ENCODE data around the gene NDUFB4. TPM values are rescaled to one million over a fixed set of nuclear protein-coding genes. Genes with fewer than 3 reads are reported as not detected.

NDUFB4 gene
- total RNA-seq (2021; ENCODE audit: unreplicated experiment) = 161 TPM
- polyA plus RNA-seq (2012) = 201 and 229 TPM in 2 replicates
- Bru-seq, nascent RNA = percentile 97 among the genes with signal in this experiment
- BruChase-seq, experiment 1, labeled RNA remaining after a 6-hour chase = percentile 95 among the genes with signal in this experiment
- BruChase-seq, experiment 2, labeled RNA remaining after a 2-hour chase = percentile 92 among the genes with signal in this experiment
- long read RNA-seq, transcript NDUFB4-201 (3 exons, 671 nt) = major isoform, 75 of 95 reads
- long read RNA-seq, transcript NDUFB4-206 (2 exons, 425 nt) = minor isoform, 12 of 95 reads
- long read RNA-seq, partial matches to known transcripts = 0 of 95 reads
- long read RNA-seq, other reads (novel, unspliced or antisense) = 7 of 95 reads

DNA sequence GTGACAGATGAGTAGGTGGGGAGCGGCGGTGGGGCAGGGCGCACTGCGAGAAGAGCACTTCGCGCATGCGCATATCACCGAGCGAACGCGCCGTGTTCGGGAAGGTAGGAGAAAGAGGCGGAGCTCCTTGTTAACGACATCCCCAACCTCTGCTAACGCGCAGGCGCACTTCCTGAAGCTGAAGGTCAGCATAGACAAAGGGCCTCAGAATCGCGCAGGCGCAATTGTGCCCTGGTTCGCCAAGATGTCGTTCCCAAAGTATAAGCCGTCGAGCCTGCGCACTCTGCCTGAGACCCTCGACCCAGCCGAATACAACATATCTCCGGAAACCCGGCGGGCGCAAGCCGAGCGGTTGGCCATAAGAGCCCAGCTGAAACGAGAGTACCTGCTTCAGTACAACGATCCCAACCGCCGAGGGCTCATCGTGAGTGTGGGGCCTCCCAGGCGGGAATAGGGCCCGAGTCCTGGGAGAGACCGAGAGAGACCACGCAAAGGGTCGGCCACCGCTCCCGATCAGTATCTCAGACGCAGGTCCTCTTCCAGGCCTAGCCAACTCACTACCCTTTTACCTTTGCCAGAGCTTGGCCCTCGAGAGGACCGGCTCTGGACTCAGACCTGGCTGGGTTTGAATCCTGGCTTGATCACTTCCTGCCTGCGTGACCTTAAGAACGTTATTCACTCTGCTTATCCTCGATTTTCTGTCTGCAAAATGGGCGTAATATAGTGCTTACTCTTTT lies at the start of gene NDUFB4:
Gene NDUFB4, plus strand, starts transcription at position 221 of the 737 bp plus-strand sequence. Its CDS starts 24 bp downstream, at position 245.
- intact Hi-C loops (cut with micrococcal nuclease) = loop anchor here (1.0 kb wide), 1 partner anchor 146 kb away; the partner anchor contains the start of genes GTF2E1 and RABL3

More for the DNA sequence above, at the start of gene NDUFB4:
- Histone ChIP-seq H3K4me2 (ENCODE audit: low read length) (peak within 1 kb of the TSS; percentile 87), H4K20me1 (ENCODE audit: insufficient read depth) (no peaks in the 10 kb centered on the region), H3K9ac (ENCODE audit: low read length) (peak within 1 kb of the TSS; percentile 98), H3K4me3 (replicated peaks in 1 of 2; ENCODE audit: low read depth in 1 of 2, low read length in 2 of 2) (peak within 1 kb of the TSS; percentile 69 to 97), H3K9me3 (ENCODE audit: control insufficient read depth in 1 of 2, insufficient read depth in 1 of 2, low read depth in 1 of 2, low read length in 2 of 2) (no peaks in the 10 kb centered on the region), H2AFZ (ENCODE audit: low read depth, low read length, poor library complexity, severe bottlenecking) (peak within 1 kb of the TSS; percentile 91), H3K9me2 (ENCODE audit: insufficient read depth) (no peaks in the 10 kb centered on the region), H3K36me3 (ENCODE audit: control insufficient read depth in 1 of 2, insufficient read depth in 2 of 2, low read length in 2 of 2) (peaks cover 15 to 17% of the 10 kb centered on the region in 2 experiments; a peak in 3 of 4 replicates), H3K79me2 (ENCODE audit: insufficient read depth, low read length) (peaks cover 48% of the 10 kb centered on the region), H3K4me1 (ENCODE audit: control insufficient read depth in 1 of 2, insufficient read depth in 2 of 2, low read length in 2 of 2) (peaks cover 3 to 11% of the 10 kb centered on the region in 2 experiments; a peak in 2 of 4 replicates), H3K27me3 (ENCODE audit: insufficient read depth, low read length) (no peaks in the 10 kb centered on the region), H3K27ac (ENCODE audit: low read depth, low read length) (peak within 1 kb of the TSS; percentile 69)
- DNase-seq (ENCODE audit: low read depth, low spot score) (peak; percentile 95), ATAC-seq (peak; percentile 98)
- TF ChIP-seq, protein P1, sequence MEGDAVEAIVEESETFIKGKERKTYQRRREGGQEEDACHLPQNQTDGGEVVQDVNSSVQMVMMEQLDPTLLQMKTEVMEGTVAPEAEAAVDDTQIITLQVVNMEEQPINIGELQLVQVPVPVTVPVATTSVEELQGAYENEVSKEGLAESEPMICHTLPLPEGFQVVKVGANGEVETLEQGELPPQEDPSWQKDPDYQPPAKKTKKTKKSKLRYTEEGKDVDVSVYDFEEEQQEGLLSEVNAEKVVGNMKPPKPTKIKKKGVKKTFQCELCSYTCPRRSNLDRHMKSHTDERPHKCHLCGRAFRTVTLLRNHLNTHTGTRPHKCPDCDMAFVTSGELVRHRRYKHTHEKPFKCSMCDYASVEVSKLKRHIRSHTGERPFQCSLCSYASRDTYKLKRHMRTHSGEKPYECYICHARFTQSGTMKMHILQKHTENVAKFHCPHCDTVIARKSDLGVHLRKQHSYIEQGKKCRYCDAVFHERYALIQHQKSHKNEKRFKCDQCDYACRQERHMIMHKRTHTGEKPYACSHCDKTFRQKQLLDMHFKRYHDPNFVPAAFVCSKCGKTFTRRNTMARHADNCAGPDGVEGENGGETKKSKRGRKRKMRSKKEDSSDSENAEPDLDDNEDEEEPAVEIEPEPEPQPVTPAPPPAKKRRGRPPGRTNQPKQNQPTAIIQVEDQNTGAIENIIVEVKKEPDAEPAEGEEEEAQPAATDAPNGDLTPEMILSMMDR (IDR thresholded peaks at IDR 0.05 in 2 of 3, conservative IDR thresholded peaks at IDR 0.05 in 1 of 3; ENCODE audit: borderline replicate concordance in 1 of 3, insufficient read depth in 1 of 3, low read depth in 2 of 3, low read length in 2 of 3) = no peak
- TF ChIP-seq SP1 (IDR thresholded peaks at IDR 0.05; ENCODE audit: low read depth) = no peak
- TF ChIP-seq, protein P2, sequence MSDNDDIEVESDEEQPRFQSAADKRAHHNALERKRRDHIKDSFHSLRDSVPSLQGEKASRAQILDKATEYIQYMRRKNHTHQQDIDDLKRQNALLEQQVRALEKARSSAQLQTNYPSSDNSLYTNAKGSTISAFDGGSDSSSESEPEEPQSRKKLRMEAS (IDR thresholded peaks at IDR 0.05) = peak; percentile 46; the same call in 1 of the 2 replicates
- no peak for TF ChIP-seq JUND (IDR thresholded peaks at IDR 0.05)
- TF ChIP-seq SIN3A (IDR thresholded peaks at IDR 0.05; ENCODE audit: low read depth) = no peak; the same call in 1 of the 2 replicates
- peak; percentile 69 for TF ChIP-seq YY1 (IDR thresholded peaks at IDR 0.05; ENCODE audit: extremely low read depth, insufficient replicate concordance, low read depth, low read length)
- no peak for TF ChIP-seq FOSL1 (IDR thresholded peaks at IDR 0.05; ENCODE audit: low read depth)
- no peak for TF ChIP-seq CBX3 (IDR thresholded peaks at IDR 0.05; ENCODE audit: low read depth)
- TF ChIP-seq, protein P3, sequence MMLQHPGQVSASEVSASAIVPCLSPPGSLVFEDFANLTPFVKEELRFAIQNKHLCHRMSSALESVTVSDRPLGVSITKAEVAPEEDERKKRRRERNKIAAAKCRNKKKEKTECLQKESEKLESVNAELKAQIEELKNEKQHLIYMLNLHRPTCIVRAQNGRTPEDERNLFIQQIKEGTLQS (IDR thresholded peaks at IDR 0.05) = no peak
- TF ChIP-seq RAD21 (IDR thresholded peaks at IDR 0.05; ENCODE audit: low read depth) = no peak
- TF ChIP-seq ELF1 (IDR thresholded peaks at IDR 0.05; ENCODE audit: borderline replicate concordance, low read depth) = no peak
- peak; percentile 92 for TF ChIP-seq POLR2AphosphoS5 (IDR thresholded peaks at IDR 0.05; ENCODE audit: low read depth, low read length)
- TF ChIP-seq EZH2 (IDR thresholded peaks at IDR 0.05) = no peak
- no peak for TF ChIP-seq EZH2phosphoT487 (IDR thresholded peaks at IDR 0.05; ENCODE audit: borderline replicate concordance)
- no peak for TF ChIP-seq CEBPB (IDR thresholded peaks at IDR 0.05; ENCODE audit: low read depth)
- TF ChIP-seq ZFX (IDR thresholded peaks at IDR 0.05) = peak; percentile 93
- no peak for TF ChIP-seq SRF (IDR thresholded peaks at IDR 0.05; ENCODE audit: low read depth)
- TF ChIP-seq, protein P4, sequence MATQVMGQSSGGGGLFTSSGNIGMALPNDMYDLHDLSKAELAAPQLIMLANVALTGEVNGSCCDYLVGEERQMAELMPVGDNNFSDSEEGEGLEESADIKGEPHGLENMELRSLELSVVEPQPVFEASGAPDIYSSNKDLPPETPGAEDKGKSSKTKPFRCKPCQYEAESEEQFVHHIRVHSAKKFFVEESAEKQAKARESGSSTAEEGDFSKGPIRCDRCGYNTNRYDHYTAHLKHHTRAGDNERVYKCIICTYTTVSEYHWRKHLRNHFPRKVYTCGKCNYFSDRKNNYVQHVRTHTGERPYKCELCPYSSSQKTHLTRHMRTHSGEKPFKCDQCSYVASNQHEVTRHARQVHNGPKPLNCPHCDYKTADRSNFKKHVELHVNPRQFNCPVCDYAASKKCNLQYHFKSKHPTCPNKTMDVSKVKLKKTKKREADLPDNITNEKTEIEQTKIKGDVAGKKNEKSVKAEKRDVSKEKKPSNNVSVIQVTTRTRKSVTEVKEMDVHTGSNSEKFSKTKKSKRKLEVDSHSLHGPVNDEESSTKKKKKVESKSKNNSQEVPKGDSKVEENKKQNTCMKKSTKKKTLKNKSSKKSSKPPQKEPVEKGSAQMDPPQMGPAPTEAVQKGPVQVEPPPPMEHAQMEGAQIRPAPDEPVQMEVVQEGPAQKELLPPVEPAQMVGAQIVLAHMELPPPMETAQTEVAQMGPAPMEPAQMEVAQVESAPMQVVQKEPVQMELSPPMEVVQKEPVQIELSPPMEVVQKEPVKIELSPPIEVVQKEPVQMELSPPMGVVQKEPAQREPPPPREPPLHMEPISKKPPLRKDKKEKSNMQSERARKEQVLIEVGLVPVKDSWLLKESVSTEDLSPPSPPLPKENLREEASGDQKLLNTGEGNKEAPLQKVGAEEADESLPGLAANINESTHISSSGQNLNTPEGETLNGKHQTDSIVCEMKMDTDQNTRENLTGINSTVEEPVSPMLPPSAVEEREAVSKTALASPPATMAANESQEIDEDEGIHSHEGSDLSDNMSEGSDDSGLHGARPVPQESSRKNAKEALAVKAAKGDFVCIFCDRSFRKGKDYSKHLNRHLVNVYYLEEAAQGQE (IDR thresholded peaks at IDR 0.05; ENCODE audit: low read depth) = no peak
- TF ChIP-seq ZNF274 (IDR thresholded peaks at IDR 0.05; ENCODE audit: low read depth, low read length) = no peak
- TF ChIP-seq POLR2A (IDR thresholded peaks at IDR 0.05; ENCODE audit: borderline replicate concordance, extremely low read depth, insufficient read depth, insufficient read length) = peak; percentile 68
- TSS peak; percentile 65 for BruUV-seq (replicated peaks)
- ChIA-PET CTCF (interaction anchor here (0.6 to 1.5 kb wide), 6 partner anchors 9 to 199 kb away, joined by 3 to 9 read pairs (median 4); no protein-coding TSS in a partner anchor), RAD21 (ENCODE audit: low non-redundant PET in 1 of 2, low total read pairs in 2 of 2, uncharacterized antibody in 2 of 2, unreplicated experiment in 2 of 2) (interaction anchor here in 1 of 2 experiments (1.2 kb wide), 1 partner anchor 37 kb away, joined by 3 read pairs; no protein-coding TSS in a partner anchor), POLR2A (interaction anchor here (0.6 to 2.6 kb wide), 9 partner anchors 8 to 501 kb away, joined by 3 to 9 read pairs (median 4); no protein-coding TSS in a partner anchor)
